GM15510 (cell line): ENCODE results near the gene RALGAPB.

Experiments
- POLR2A ChIP-seq: IDR thresholded peaks from 3 replicates; pipeline ENCODE4 v1.6.1; 2011; ENCODE audit warnings: borderline replicate concordance; ENCODE audit not compliant: insufficient read length; ENCODE audit errors: extremely low read depth

The RALGAPB gene

DNA sequence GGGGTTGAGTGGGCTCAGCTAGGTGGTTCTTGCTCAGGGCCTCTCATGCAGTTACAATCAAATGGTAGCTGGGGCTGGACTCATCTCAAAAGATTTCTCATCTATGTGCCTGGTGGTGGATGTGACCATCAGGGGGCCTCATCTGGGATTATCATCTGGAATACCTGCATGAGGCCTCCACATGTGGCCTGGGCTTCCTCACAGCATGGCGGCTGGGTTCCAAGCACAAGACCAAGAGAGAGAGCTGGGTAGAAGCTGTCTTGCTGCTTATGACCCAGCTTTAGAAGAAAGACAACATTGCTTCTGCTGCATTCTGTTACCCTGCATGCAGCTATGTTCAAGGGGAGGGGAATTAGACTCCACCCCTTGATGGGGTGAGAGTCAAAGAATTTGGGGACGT lies 151.4 kb downstream of the RALGAPB start:
- no peak for TF ChIP-seq POLR2A

DNA sequence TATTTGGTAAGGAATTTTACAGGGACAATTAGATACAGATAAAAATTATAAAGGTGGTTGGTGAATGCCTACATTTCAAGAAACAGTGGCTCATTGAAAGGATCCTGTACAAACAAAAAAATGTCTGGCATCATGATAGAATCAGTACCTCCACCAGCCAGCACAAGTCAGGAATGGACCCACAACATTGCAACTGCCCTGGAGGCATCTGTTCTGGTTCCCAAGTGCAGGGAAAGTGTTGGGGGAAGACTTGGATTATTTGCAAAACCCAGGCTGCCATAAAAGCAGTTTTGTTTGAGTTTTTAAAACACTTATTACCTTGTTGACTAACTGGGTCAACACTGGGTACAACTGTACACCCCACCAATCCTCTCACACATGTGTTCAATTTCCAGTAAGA lies 153.3 kb downstream of the RALGAPB start:
- TF ChIP-seq POLR2A, result no peak

DNA sequence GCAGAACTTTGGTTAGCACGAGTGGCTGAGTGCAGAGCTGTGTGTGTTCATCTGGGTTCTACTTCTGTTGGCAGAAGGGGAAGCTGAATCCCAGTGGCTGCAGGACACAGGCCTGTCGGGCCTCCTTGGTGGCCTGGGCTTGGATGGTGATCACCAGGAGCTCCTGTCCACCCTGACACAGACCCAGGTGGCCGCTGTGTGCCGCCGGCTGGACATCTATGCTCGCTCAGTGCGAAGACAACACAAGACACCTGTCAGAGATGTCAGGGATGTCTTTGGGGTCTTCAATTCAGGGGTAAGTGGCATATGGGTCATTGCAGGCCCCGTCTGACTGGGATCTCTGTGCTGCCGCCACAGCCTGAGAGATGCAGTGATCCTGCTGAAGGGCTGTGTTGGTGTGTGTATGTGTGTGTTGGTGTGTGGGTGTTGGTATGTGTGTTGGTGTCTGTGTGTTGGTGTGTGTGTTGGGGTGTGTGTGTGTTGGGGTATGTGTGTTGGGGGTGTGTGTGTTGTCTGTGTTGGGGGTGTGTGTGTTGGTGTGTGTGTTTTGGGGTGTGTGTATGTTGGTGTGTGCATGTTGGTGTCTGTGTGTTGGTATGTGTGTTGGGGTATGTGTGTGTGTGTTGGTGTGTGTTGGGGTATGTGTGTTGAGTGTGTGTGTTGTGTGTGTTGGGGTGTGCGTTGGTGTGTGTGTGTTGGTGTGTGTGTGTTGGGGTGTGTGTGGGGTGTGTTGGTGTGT lies 154.4 kb downstream of the RALGAPB start:
- no peak for TF ChIP-seq POLR2A
